Gastrocnemius medialis (tissue), 4 donors: Measurements from ENCODE around the gene RASSF1. TPM values are rescaled to one million over a fixed set of nuclear protein-coding genes. Genes with fewer than 3 reads are reported as not detected.

Experiments used
- ATAC-seq, 2 donors: fragments of 150-250 bp; one replicate each; pipeline ENCODE4 v1.9.1; 2016
- DNase-seq, 2 donors: peaks; one replicate each; pipeline ENCODE4 v3.0.0-alpha.2; 2019
- H3K27ac ChIP-seq, 4 donors: fragments of 200-600 bp; sonication (generic); 1 replicate in 1 of 4; 2 replicates in 3 of 4; pipeline ENCODE4 v1.5.1; 2016 to 2018; ENCODE audit warnings: mild to moderate bottlenecking in 2 of 4, moderate library complexity in 1 of 4
- H3K27me3 ChIP-seq, 3 donors: fragments of 200-600 bp; sonication (generic) in 2 of 3; 1 replicate in 1 of 3; 2 replicates in 2 of 3; pipeline versions ENCODE4 v1.5.1 to v1.6.0; 2016 to 2019; ENCODE audit warnings: mild to moderate bottlenecking in 1 of 3, moderate library complexity in 1 of 3
- H3K36me3 ChIP-seq, 2 donors: fragments of 200-600 bp; sonication (generic) in 1 of 2; one replicate each; pipeline ENCODE4 v1.5.1; 2017 to 2018
- H3K4me1 ChIP-seq, 2 donors: fragments of 200-600 bp; sonication (generic) in 1 of 2; one replicate each; pipeline ENCODE4 v1.5.1; 2016 to 2017; ENCODE audit warnings: mild to moderate bottlenecking in 2 of 2
- H3K4me3 ChIP-seq, 4 donors: fragments of 200-600 bp; sonication (generic) in 3 of 4; 1 replicate in 1 of 4; 2 replicates in 3 of 4; pipeline ENCODE4 v1.5.1; 2016 to 2019; ENCODE audit warnings: mild to moderate bottlenecking in 2 of 4
- H3K9me3 ChIP-seq, 3 donors: fragments of 200-600 bp; sonication (generic) in 2 of 3; 1 replicate in 1 of 3; 2 replicates in 2 of 3; pipeline ENCODE4 v1.5.1; 2016 to 2019
- CTCF ChIP-seq, 5 experiments: fragments of 450-650 bp in 3 of 5; fragments of 200-600 bp in 2 of 5; sonication (generic) in 2 of 5; IDR thresholded peaks in 4 of 5; conservative IDR thresholded peaks in 1 of 5; 1 replicate in 4 of 5; 2 replicates in 1 of 5; pipeline ENCODE4 v1.5.1; 2016 to 2019; ENCODE audit warnings: antibody characterized with exemption in 5 of 5, mild to moderate bottlenecking in 3 of 5, moderate library complexity in 3 of 5
- POLR2A ChIP-seq, 2 donors: fragments of 450-650 bp; IDR thresholded peaks; one replicate each; pipeline ENCODE4 v1.6.1; 2017; ENCODE audit warnings: antibody characterized with exemption in 2 of 2, mild to moderate bottlenecking in 2 of 2, moderate library complexity in 2 of 2
- in situ Hi-C, 4 donors: fragments of 200-750 bp; cut with MboI; loops; one replicate each; pipeline versions ENCODE4 v1.15.0 to v1.8.0; 2017; ENCODE audit warnings: low sequenced_read_pairs in 4 of 4
- intact Hi-C: fragments of 100-400 bp; cut with DNase I; formaldehyde crosslinking; loops from one replicate; pipeline ENCODE4 v1.15.1; 2023; ENCODE audit warnings: low total_unique reads
- total RNA-seq, 4 donors: library from RNA; depleted of rRNA; stranded (reverse); fragments of >200 nt; gene quantifications; one replicate each; pipeline versions ENCODE4 v1.1.0 to v1.2.3, GENCODE V29; 2016

The RASSF1 gene
- total RNA-seq, 4 donors from 2014 or later: 13.3 to 22.5 (median 18.0) TPM

- Histone ChIP-seq H3K4me3 (no peak overlapping the region), H3K9me3 (no peaks in the 10 kb centered on the region), H3K4me1 (peaks cover 21 to 37% of the 10 kb centered on the region in 2 donors), H3K36me3 (no peaks in the 10 kb centered on the region), H3K27me3 (no peaks in the 10 kb centered on the region), H3K27ac (no peak overlapping the region)
- DNase-seq: no peak
- in situ Hi-C loops (no loop called here), intact Hi-C loops (no loop called here)
- no peak for TF ChIP-seq CTCF (IDR thresholded peaks at IDR 0.05 in 4 of 5, conservative IDR thresholded peaks at IDR 0.05 in 1 of 5)
- no peak for TF ChIP-seq POLR2A (IDR thresholded peaks at IDR 0.05)
- ATAC-seq: no peak
Observed at GRCh38 chr3:50304601-50305000, 36.0 kb downstream of the RASSF1 start.

GRCh38 chr3:50303013-50303815 lies 37.4 kb downstream of the RASSF1 start, which contains the start of gene HYAL1:
TSS of gene HYAL1 (minus strand) at chr3:50303574. CDS start at chr3:50302956, 618 bp downstream.
- in situ Hi-C loops: no loop called here

GRCh38 chr3:50302095-50303012 lies 38.3 kb downstream of the RASSF1 start:
- no peaks in the 10 kb centered on the region for H3K36me3 ChIP-seq
- peaks cover 29 to 48% of the 10 kb centered on the region in 2 donors for H3K4me1 ChIP-seq
- H3K27me3 ChIP-seq: no peaks in the 10 kb centered on the region
- TF ChIP-seq POLR2A (IDR thresholded peaks at IDR 0.05) (no peak), CTCF (IDR thresholded peaks at IDR 0.05 in 4 of 5, conservative IDR thresholded peaks at IDR 0.05 in 1 of 5) (no peak)
- ATAC-seq (no peak), DNase-seq (no peak)
- peak overlapping the region; percentile 85 to 91 (median 88) for H3K27ac ChIP-seq
- peak overlapping the region; percentile 45 to 52 (median 49) for H3K4me3 ChIP-seq
- no peaks in the 10 kb centered on the region for H3K9me3 ChIP-seq
- in situ Hi-C loops: no loop called here
- intact Hi-C loops: no loop called here

More at GRCh38 chr3:50303013-50303815, 37.4 kb downstream of the RASSF1 start, which contains the start of gene HYAL1:
- peak; percentile 44 to 55 for TF ChIP-seq POLR2A (IDR thresholded peaks at IDR 0.05)
- peak in 4 of 5 experiments; percentile 16 to 38 (median 21) for TF ChIP-seq CTCF (IDR thresholded peaks at IDR 0.05 in 4 of 5, conservative IDR thresholded peaks at IDR 0.05 in 1 of 5)
- Histone ChIP-seq H3K36me3 (no peaks in the 10 kb centered on the region), H3K27me3 (no peaks in the 10 kb centered on the region), H3K27ac (peak within 1 kb of the TSS; percentile 85 to 91 (median 88)), H3K4me1 (peaks cover 28 to 44% of the 10 kb centered on the region in 2 donors), H3K4me3 (peak within 1 kb of the TSS; percentile 45 to 52 (median 49)), H3K9me3 (no peaks in the 10 kb centered on the region)
- intact Hi-C loops: no loop called here
- DNase-seq (peak in 1 of 2 donors; percentile 72), ATAC-seq (no peak)

GRCh38 chr3:50300681-50301254 lies 39.9 kb downstream of the RASSF1 start:
- ATAC-seq (no peak), DNase-seq (no peak)
- H3K27me3 ChIP-seq: no peaks in the 10 kb centered on the region
- H3K9me3 ChIP-seq: no peaks in the 10 kb centered on the region
- peak overlapping the region in 3 of 4 donors; percentile 60 to 71 (median 61) for H3K4me3 ChIP-seq
- peaks cover 0 to 5% of the 10 kb centered on the region in 2 donors for H3K36me3 ChIP-seq
- TF ChIP-seq POLR2A (IDR thresholded peaks at IDR 0.05): no peak
- TF ChIP-seq CTCF (IDR thresholded peaks at IDR 0.05 in 4 of 5, conservative IDR thresholded peaks at IDR 0.05 in 1 of 5): peak in 1 of 5 experiments; percentile 15
- peaks cover 29 to 48% of the 10 kb centered on the region in 2 donors for H3K4me1 ChIP-seq
- H3K27ac ChIP-seq: peak overlapping the region; percentile 85 to 91 (median 88)
- intact Hi-C loops: loop anchor here (2.0 kb wide), 1 partner anchor 20 kb away; no protein-coding TSS in a partner anchor
- in situ Hi-C loops: no loop called here
